Heart right ventricle (tissue), 16 donors: ENCODE measurements around the gene DOHH. TPM values are rescaled to one million over a fixed set of nuclear protein-coding genes. Genes with fewer than 3 reads are reported as not detected.

Source experiments
- ATAC-seq, 8 donors: fragments of 200-7000 bp; cut with Tn5 transposase; one replicate each; pipeline ENCODE4 v1.9.1; 2020; ENCODE audit warnings: mild to moderate bottlenecking in 8 of 8, moderate library complexity in 8 of 8, moderate number of reproducible peaks in 1 of 8
- DNase-seq, 2 donors: peaks; one replicate each; pipeline ENCODE4 v3.0.0-alpha.2; 2020
- H3K27ac ChIP-seq, 10 donors: fragments of 200-600 bp; sonication (generic) in 2 of 10; one replicate each; pipeline versions ENCODE4 v1.5.0 to v1.8.0; 2020 to 2022; ENCODE audit warnings: mild to moderate bottlenecking in 3 of 10
- H3K27me3 ChIP-seq, 7 donors: fragments of 200-600 bp; one replicate each; pipeline ENCODE4 v1.8.0; 2021 to 2022; ENCODE audit warnings: mild to moderate bottlenecking in 2 of 7
- H3K36me3 ChIP-seq, 9 donors: fragments of 200-600 bp; sonication (generic) in 1 of 9; one replicate each; pipeline versions ENCODE4 v1.5.0 to v1.8.0; 2020 to 2022; ENCODE audit warnings: mild to moderate bottlenecking in 2 of 9
- H3K4me1 ChIP-seq, 9 donors: fragments of 200-600 bp; sonication (generic) in 1 of 9; one replicate each; pipeline versions ENCODE4 v1.5.0 to v1.8.0; 2020 to 2022; ENCODE audit warnings: mild to moderate bottlenecking in 4 of 9
- H3K4me3 ChIP-seq, 10 donors: fragments of 200-600 bp; sonication (generic) in 2 of 10; one replicate each; pipeline versions ENCODE4 v1.5.0 to v1.8.0; 2020 to 2022; ENCODE audit warnings: mild to moderate bottlenecking in 7 of 10, moderate library complexity in 2 of 10
- H3K9me3 ChIP-seq, 11 donors: fragments of 200-600 bp in 10 of 11; sonication (generic) in 2 of 11; one replicate each; pipeline versions ENCODE4 v1.5.0 to v1.8.0; 2013 to 2022; ENCODE audit warnings: mild to moderate bottlenecking in 2 of 11, control low read depth in 1 of 11, moderate library complexity in 1 of 11
- CTCF ChIP-seq, 9 donors: fragments of 200-600 bp; sonication (generic) in 2 of 9; IDR thresholded peaks; one replicate each; pipeline versions ENCODE4 v1.5.0 to v1.8.0; 2021 to 2022; ENCODE audit warnings: antibody characterized with exemption in 9 of 9, mild to moderate bottlenecking in 5 of 9, moderate library complexity in 1 of 9
- WGBS, 2 donors: extraction: QIAGEN DNeasy Blood & Tissue Kit; methylation state at CpG; one replicate each; pipeline ENCODE4 v1.1.7; 2013; ENCODE audit warnings: inconsistent platforms in 1 of 2; 5-methylcytosine and 5-hydroxymethylcytosine counted together
- intact Hi-C, 10 donors: fragments of 100-400 bp; cut with DNase I; formaldehyde crosslinking; loops; one replicate each; pipeline versions ENCODE4 v1.11.1 to v1.14.2; 2022
- polyA plus RNA-seq, 2 donors: library from polyadenylated mRNA; stranded (reverse); fragments of 200-250 nt; gene quantifications; one replicate each; pipeline ENCODE4 v1.2.3, GENCODE V29; 2013
- total RNA-seq, 10 donors: library from RNA; stranded (reverse); fragmentation: NEBNext Ultra II Directional in 3 of 10; extraction: Animal tissue kit (Norgen Biotek cat#: 25700) in 3 of 10; gene quantifications; one replicate each; pipeline versions ENCODE4 v1.2.1 to v1.2.4, GENCODE V29; 2021 to 2023
- donor health status: Arrhythmogenic right ventricular cardiomyopathy.
- donor health status: ischemic (EF 13 %, LVEDD 7.1; RV severe dilation, severe dysfunction).
- donor health status: healthy with polysubstance abuse.
- donor health status: DM: no; HTN: yes; CAD: no.
- donor health status: DM: no; HTN: no; CAD: no.
- donor health status: ischemic (EF 25% LVEDD 6.9; RV normal size, moderate dysfunction).
- donor health status: ischemic (EF 25% LVEDD 5.7; RV mildly dilated, moderate dysfunction).
- donor health status: healthy.
- donor health status: DM: yes; HTN: yes; CAD: no.
- donor health status: Ischemic cardiomyopathy.
- donor health status: ischemic (EF 35%, LVEDD 5.7; RV mildly dilated, moderate dysfunction).
- donor health status: nonischemic (EF 11% LVEDD 7.7; RV severe dilation, severe dysfunction).
- donor health status: DM: yes; HTN: yes; CAD: no.
- donor health status: PGD.
- donor health status: ischemic (EF 29% LVEDD 5.4; RV normal size, mild dysfunction).
- donor health status: nonischemic (EF 23%, LVEDD 6.1; RV moderate dilation, normal function).

Gene DOHH
- total and polyA plus RNA-seq, 12 donors = 7.2 to 30.4 (median 10.3) TPM

GRCh38 chr19:3547301-3547731 lies 46.8 kb upstream of the DOHH start:
- H3K27me3 ChIP-seq = no peaks in the 10 kb centered on the region
- no peaks in the 10 kb centered on the region for H3K9me3 ChIP-seq
- peak; percentile 17 to 62 (median 48) for TF ChIP-seq CTCF (IDR thresholded peaks at IDR 0.05)
- peaks cover 0 to 18% (median 0%) of the 10 kb centered on the region in 9 donors for H3K4me1 ChIP-seq
- ATAC-seq = no peak
- DNase-seq = no peak
- no peak overlapping the region for H3K4me3 ChIP-seq
- peaks cover 0 to 64% (median 0%) of the 10 kb centered on the region in 9 donors for H3K36me3 ChIP-seq
- H3K27ac ChIP-seq = no peak overlapping the region
- intact Hi-C loops = loop anchor here in 7 of 10 donors (5.0 to 10.0 kb wide), 4 partner anchors 67 to 160 kb away; partner anchors contain the start of genes TJP3 (in 4 of the 7) and PIP5K1C (in 3 of the 7)
- 89 to 90% methylated on average over 15 of the region's 15 CpGs for WGBS, 2 donors

GRCh38 chr19:3546119-3546518 lies 45.6 kb upstream of the DOHH start:
- no peaks in the 10 kb centered on the region for H3K27me3 ChIP-seq
- intact Hi-C loops = loop anchor here in 7 of 10 donors (5.0 to 10.0 kb wide), 4 partner anchors 69 to 161 kb away; partner anchors contain the start of genes TJP3 (in 4 of the 7) and PIP5K1C (in 3 of the 7)
- no peaks in the 10 kb centered on the region for H3K9me3 ChIP-seq
- H3K4me3 ChIP-seq = no peak overlapping the region
- no peak for ATAC-seq
- H3K4me1 ChIP-seq = peaks cover 0 to 17% (median 0%) of the 10 kb centered on the region in 9 donors
- WGBS, 2 donors = 92 to 95% methylated on average over 23 of the region's 23 CpGs
- DNase-seq = no peak
- no peak for TF ChIP-seq CTCF (IDR thresholded peaks at IDR 0.05)
- H3K27ac ChIP-seq = no peak overlapping the region
- H3K36me3 ChIP-seq = peaks cover 0 to 68% (median 0%) of the 10 kb centered on the region in 9 donors

GRCh38 chr19:3545669-3546034 lies 45.2 kb upstream of the DOHH start:
- no peak overlapping the region for H3K4me3 ChIP-seq
- H3K27ac ChIP-seq = no peak overlapping the region
- ATAC-seq (no peak), DNase-seq (no peak)
- H3K27me3 ChIP-seq = no peaks in the 10 kb centered on the region
- no peaks in the 10 kb centered on the region for H3K9me3 ChIP-seq
- peaks cover 0 to 17% (median 0%) of the 10 kb centered on the region in 9 donors for H3K4me1 ChIP-seq
- intact Hi-C loops = loop anchor here in 9 of 10 donors (1.0 to 10.0 kb wide), 6 partner anchors 69 to 162 kb away; partner anchors contain the start of genes TJP3 (in 4 of the 9) and PIP5K1C (in 3 of the 9)
- no peak for TF ChIP-seq CTCF (IDR thresholded peaks at IDR 0.05)
- 81 to 87% methylated on average over 10 of the region's 10 CpGs for WGBS, 2 donors
- H3K36me3 ChIP-seq = peaks cover 0 to 63% (median 0%) of the 10 kb centered on the region in 9 donors

GRCh38 chr19:3544742-3545668 lies 44.5 kb upstream of the DOHH start:
- Histone ChIP-seq H3K4me1 (peaks cover 0 to 17% (median 0%) of the 10 kb centered on the region in 9 donors), H3K27me3 (no peaks in the 10 kb centered on the region), H3K9me3 (no peaks in the 10 kb centered on the region), H3K4me3 (no peak overlapping the region), H3K36me3 (peaks cover 0 to 61% (median 0%) of the 10 kb centered on the region in 9 donors), H3K27ac (no peak overlapping the region)
- intact Hi-C loops = loop anchor here in 9 of 10 donors (1.0 to 10.0 kb wide), 7 partner anchors 70 to 162 kb away; partner anchors contain the start of genes TJP3 (in 4 of the 9), PIP5K1C (in 3 of the 9) and CACTIN (in 1 of the 9)
- 68 to 69% methylated on average over 29 to 30 of the region's 30 CpGs for WGBS, 2 donors
- DNase-seq = peak; percentile 64 to 83
- ATAC-seq = peak; percentile 51 to 72 (median 68)
- peak; percentile 87 to 98 (median 92) for TF ChIP-seq CTCF (IDR thresholded peaks at IDR 0.05)
